Calu3 (cell line): ENCODE data around the gene PLAC1. TPM values are rescaled to one million over a fixed set of nuclear protein-coding genes. Genes with fewer than 3 reads are reported as not detected.

Source experiments
- BruUV-seq: library from RNA; stranded (reverse); fragments of 400-500 nt; replicated peaks from 2 replicates; lab custom pipeline; 2021; lab: Mats Ljungman, UMichigan
- CTCF ChIA-PET: fragments of 300-600 bp; sonication (Branson Sonifier 250); formaldehyde crosslinking; loops from one replicate; lab custom pipeline; 2022; ENCODE audit warnings: antibody characterized with exemption; lab: Charles Lee
- DNase-seq: peaks from one replicate; pipeline ENCODE4 v3.0.0; 2022
- H3K27ac Mint-ChIP-seq: one replicate; pipeline ENCODE4 v1.8.0; 2022; ENCODE audit warnings: mixed read lengths; ENCODE audit not compliant: unreplicated experiment
- H3K27me3 Mint-ChIP-seq: one replicate; pipeline ENCODE4 v1.8.0; 2022; ENCODE audit warnings: mixed read lengths; ENCODE audit not compliant: unreplicated experiment
- H3K36me3 Mint-ChIP-seq: one replicate; pipeline ENCODE4 v1.8.0; 2022; ENCODE audit warnings: mild to moderate bottlenecking, moderate library complexity, mixed read lengths; ENCODE audit not compliant: insufficient read depth, unreplicated experiment
- H3K4me1 Mint-ChIP-seq: one replicate; pipeline ENCODE4 v1.8.0; 2022; ENCODE audit warnings: mild to moderate bottlenecking, low read depth, mixed read lengths; ENCODE audit not compliant: unreplicated experiment
- H3K4me3 Mint-ChIP-seq: one replicate; pipeline ENCODE4 v1.8.0; 2022; ENCODE audit warnings: mild to moderate bottlenecking, low read depth, moderate library complexity, mixed read lengths; ENCODE audit not compliant: unreplicated experiment
- H3K9me3 Mint-ChIP-seq: one replicate; pipeline ENCODE4 v1.8.0; 2022; ENCODE audit warnings: low read depth, mixed read lengths; ENCODE audit not compliant: unreplicated experiment
- intact Hi-C: fragments of 100-400 bp; cut with micrococcal nuclease; formaldehyde crosslinking; loops from one replicate; pipeline ENCODE4 v1.10.0; 2022; ENCODE audit not compliant: unreplicated experiment
- total RNA-seq: library from RNA; stranded (reverse); gene quantifications from 2 replicates; pipeline ENCODE4 v1.2.3, GENCODE V29; 2022
- TF ChIP-seq, protein P1 (sequence below): fragments of 200-600 bp; IDR thresholded peaks from one replicate; pipeline ENCODE4 v1.8.0; 2022; ENCODE audit warnings: antibody characterized with exemption; ENCODE audit not compliant: unreplicated experiment

PLAC1 gene
- total RNA-seq, 1 experiment from 2014 or later = not detected

DNA sequence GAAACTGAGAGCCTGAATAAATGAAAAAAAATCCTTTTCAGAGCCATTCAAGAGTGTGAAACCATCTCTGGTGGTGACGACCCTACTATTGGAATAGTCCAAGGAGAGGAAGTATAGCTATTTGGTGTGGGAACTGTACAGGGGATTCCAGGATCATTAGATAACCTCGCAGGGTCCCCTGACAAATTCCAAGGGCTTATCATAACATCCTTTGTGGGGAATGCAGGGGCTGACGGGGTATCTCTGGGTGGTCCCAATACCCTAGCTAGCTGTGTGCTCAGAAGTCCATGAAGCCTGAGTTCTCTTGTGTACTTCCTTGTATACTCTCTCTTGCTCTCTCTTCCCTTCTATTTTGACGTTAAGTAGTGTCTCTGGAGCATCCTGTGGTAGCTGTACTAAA is 13.8 kb upstream of the PLAC1 start:
- peaks cover 9% of the 10 kb centered on the region for H3K4me1 Mint-ChIP-seq
- intact Hi-C loops = loop anchor here (5.0 kb wide), 1 partner anchor 45 kb away; no protein-coding TSS in a partner anchor
- no peaks in the 10 kb centered on the region for H3K9me3 Mint-ChIP-seq
- H3K27ac Mint-ChIP-seq = no peak overlapping the region
- DNase-seq = no peak
- TF ChIP-seq, protein P1, sequence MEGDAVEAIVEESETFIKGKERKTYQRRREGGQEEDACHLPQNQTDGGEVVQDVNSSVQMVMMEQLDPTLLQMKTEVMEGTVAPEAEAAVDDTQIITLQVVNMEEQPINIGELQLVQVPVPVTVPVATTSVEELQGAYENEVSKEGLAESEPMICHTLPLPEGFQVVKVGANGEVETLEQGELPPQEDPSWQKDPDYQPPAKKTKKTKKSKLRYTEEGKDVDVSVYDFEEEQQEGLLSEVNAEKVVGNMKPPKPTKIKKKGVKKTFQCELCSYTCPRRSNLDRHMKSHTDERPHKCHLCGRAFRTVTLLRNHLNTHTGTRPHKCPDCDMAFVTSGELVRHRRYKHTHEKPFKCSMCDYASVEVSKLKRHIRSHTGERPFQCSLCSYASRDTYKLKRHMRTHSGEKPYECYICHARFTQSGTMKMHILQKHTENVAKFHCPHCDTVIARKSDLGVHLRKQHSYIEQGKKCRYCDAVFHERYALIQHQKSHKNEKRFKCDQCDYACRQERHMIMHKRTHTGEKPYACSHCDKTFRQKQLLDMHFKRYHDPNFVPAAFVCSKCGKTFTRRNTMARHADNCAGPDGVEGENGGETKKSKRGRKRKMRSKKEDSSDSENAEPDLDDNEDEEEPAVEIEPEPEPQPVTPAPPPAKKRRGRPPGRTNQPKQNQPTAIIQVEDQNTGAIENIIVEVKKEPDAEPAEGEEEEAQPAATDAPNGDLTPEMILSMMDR = no peak
- BruUV-seq = no TSS peak
- H3K4me3 Mint-ChIP-seq = no peak overlapping the region
- CTCF ChIA-PET = no interaction called here
- no peaks in the 10 kb centered on the region for H3K27me3 Mint-ChIP-seq
- no peaks in the 10 kb centered on the region for H3K36me3 Mint-ChIP-seq

DNA sequence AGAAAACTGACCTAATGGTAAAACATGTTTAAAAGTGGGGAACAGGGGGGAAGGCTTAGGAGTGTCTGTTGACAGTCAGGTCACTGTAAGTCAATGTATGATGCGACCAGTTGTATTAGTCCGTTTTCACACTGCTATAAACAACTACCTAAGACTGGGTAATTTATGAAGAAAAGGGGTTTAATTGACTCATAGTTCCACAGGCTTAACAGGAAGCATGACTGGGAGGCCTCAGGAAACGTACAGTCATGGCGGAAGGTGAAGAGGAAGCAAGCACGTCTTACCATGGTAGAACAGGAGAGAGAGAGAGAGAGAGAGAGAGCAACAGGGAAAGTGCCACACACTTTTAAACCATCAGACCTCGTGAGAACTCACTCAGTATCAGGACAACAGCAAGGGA is 13.0 kb upstream of the PLAC1 start:
- Mint-ChIP-seq H3K4me1 (peaks cover 9% of the 10 kb centered on the region), H3K36me3 (no peaks in the 10 kb centered on the region), H3K27me3 (no peaks in the 10 kb centered on the region), H3K9me3 (no peaks in the 10 kb centered on the region), H3K4me3 (no peak overlapping the region), H3K27ac (no peak overlapping the region)
- BruUV-seq = no TSS peak
- intact Hi-C loops = loop anchor here (5.0 kb wide), 1 partner anchor 46 kb away; no protein-coding TSS in a partner anchor
- TF ChIP-seq, protein P1 = no peak
- CTCF ChIA-PET = no interaction called here
- no peak for DNase-seq

DNA sequence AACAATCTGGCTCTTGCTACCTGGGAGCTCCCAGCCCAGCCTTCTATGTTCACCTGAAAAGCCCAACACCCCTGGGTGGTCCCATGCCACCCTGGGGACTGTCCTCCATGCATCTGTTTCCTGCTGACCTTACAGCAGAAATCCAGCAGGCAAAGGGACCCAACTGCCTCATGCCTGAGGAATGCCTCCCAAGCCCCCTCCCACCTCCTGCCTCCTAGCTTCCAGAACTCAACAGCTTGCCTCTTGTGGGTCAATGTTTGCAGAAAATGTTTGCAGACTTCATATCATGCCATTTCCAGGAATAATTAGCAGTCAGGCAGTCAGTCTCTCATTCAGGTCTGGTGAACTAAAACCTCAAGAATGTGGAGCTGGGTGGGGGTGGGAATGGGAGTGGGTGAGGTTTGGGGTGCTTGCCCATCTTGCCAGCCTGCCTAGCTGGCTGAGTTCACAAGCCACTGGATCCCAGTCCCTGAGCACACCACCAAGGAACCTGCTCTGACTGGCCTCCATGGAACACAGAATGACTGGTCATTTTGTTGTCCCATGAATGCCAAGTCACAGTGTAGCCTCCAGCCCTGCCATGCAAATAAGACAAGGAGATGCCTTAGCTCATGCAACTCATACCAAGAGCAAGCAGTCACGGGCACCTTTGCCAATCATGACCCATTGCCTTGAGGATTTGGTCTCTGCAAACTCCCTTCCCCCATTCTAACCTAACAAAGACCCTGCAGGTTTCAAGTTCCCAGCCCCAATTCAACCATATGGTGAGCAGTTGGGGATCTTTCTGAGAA is 12.1 kb upstream of the PLAC1 start:
- TF ChIP-seq, protein P1 = no peak
- no peaks in the 10 kb centered on the region for H3K27me3 Mint-ChIP-seq
- DNase-seq = peak; percentile 61
- intact Hi-C loops = loop anchor here (5.0 kb wide), 1 partner anchor 47 kb away; no protein-coding TSS in a partner anchor
- no peaks in the 10 kb centered on the region for H3K9me3 Mint-ChIP-seq
- CTCF ChIA-PET = interaction anchor here (0.6 to 1.0 kb wide), 3 partner anchors 10 to 149 kb away, joined by 3 to 5 read pairs (median 3); partner anchors contain the start of gene PLAC1
- no peak overlapping the region for H3K27ac Mint-ChIP-seq
- H3K4me3 Mint-ChIP-seq = no peak overlapping the region
- peaks cover 9% of the 10 kb centered on the region for H3K4me1 Mint-ChIP-seq
- no TSS peak for BruUV-seq
- no peaks in the 10 kb centered on the region for H3K36me3 Mint-ChIP-seq

DNA sequence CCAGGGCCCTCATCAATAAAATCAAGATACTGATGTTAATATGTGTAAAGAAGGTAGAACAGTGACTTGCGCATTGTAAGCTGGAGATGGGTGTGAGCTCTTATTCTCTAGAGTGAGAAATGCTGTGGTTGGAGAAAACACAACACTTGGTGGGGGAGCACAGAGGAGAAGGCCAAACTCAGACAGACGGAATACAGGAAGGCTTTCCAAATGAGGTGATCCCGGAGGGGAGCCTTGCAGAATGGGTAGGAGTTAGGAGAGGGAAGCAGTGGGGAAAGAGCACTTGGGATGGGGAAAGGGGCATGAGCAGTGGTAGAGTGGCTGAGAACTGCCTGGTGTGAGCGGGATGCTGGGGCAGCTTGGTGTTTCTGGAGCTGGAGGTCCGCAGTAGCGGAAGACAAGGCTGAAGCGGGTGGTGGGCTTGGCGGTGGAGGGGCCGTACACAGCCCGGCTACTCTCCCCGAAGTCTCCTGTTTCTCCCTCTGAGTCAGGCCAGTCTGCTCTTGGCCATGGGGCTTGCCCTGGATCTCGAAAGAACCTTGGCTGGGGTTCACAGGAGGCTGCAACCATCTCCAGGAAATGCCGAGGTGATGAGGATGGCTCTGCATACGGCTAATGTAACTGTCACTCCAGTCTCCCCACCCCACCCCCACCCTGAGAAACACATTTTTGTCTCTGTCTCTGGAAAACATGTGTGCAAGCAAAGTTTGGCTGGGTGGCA is 11.3 kb upstream of the PLAC1 start:
- Mint-ChIP-seq H3K9me3 (no peaks in the 10 kb centered on the region), H3K27ac (peak overlapping the region; percentile 62), H3K36me3 (no peaks in the 10 kb centered on the region), H3K4me1 (peaks cover 9% of the 10 kb centered on the region), H3K4me3 (no peak overlapping the region), H3K27me3 (no peaks in the 10 kb centered on the region)
- CTCF ChIA-PET = interaction anchor here (0.6 to 1.0 kb wide), 2 partner anchors 11 to 149 kb away, joined by 3 to 5 read pairs; partner anchors contain the start of gene PLAC1
- intact Hi-C loops = loop anchor here (5.0 kb wide), 1 partner anchor 48 kb away; no protein-coding TSS in a partner anchor
- DNase-seq = no peak
- TF ChIP-seq, protein P1 = no peak
- BruUV-seq = no TSS peak
